ENCODE data around the gene CYGB.
A peak's percentile ranks its signal among the peaks of the same experiment; 100 is the strongest.
"Not testable (repeated sequence)": the region's sequence is repeated elsewhere in the genome, so short reads cannot be mapped to it uniquely, and the experiment has no call there.

Gene CYGB

GRCh38 chr17:76540381-76541300 is 3.1 kb upstream of the CYGB start:
- H3K9me3 ChIP-seq (ENCODE audit: insufficient read depth, low read depth, low read length), result no peaks in the 10 kb centered on the region
- H3K36me3 ChIP-seq (ENCODE audit: insufficient read depth, low read depth, low read length), result no peaks in the 10 kb centered on the region
- H3K4me3 ChIP-seq (ENCODE audit: low read length), result peak overlapping the region; percentile 62
- H3K4me1 ChIP-seq (ENCODE audit: insufficient read depth, low read length), result peaks cover 12% of the 10 kb centered on the region; the same call in 1 of the 2 replicates
- H3K27ac ChIP-seq (ENCODE audit: low read length), result no peak overlapping the region
- H3K9ac ChIP-seq (ENCODE audit: low read depth, low read length), result peak overlapping the region; percentile 53; the same call in 1 of the 2 replicates
- peaks cover 53% of the 10 kb centered on the region for H3K27me3 ChIP-seq (ENCODE audit: insufficient read depth, low read length)

GRCh38 chr17:76539631-76540271 is 2.2 kb upstream of the CYGB start, which contains the start of gene PRCD:
PRCD (plus strand) TSS chr17:76540044; CDS start chr17:76540142, 98 bp downstream.
- H3K9ac ChIP-seq (ENCODE audit: low read depth, low read length), result peak within 1 kb of the TSS; percentile 53; the same call in 1 of the 2 replicates
- peaks cover 56% of the 10 kb centered on the region for H3K27me3 ChIP-seq (ENCODE audit: insufficient read depth, low read length)
- peak within 1 kb of the TSS; percentile 62 for H3K4me3 ChIP-seq (ENCODE audit: low read length)
- no peaks in the 10 kb centered on the region for H3K9me3 ChIP-seq (ENCODE audit: insufficient read depth, low read depth, low read length)
- H3K36me3 ChIP-seq (ENCODE audit: insufficient read depth, low read depth, low read length), result no peaks in the 10 kb centered on the region
- peaks cover 12% of the 10 kb centered on the region; the same call in 1 of the 2 replicates for H3K4me1 ChIP-seq (ENCODE audit: insufficient read depth, low read length)
- H3K27ac ChIP-seq (ENCODE audit: low read length), result no peak within 1 kb of the TSS

- Histone ChIP-seq H3K36me3 (ENCODE audit: insufficient read depth, low read depth, low read length) (no peaks in the 10 kb centered on the region), H3K9me3 (ENCODE audit: insufficient read depth, low read depth, low read length) (no peaks in the 10 kb centered on the region), H3K4me3 (ENCODE audit: low read length) (0 out of 2 replicates have a peak overlapping the region, but pooled peaks have one; percentile 57), H3K27me3 (ENCODE audit: insufficient read depth, low read length) (peaks cover 57% of the 10 kb centered on the region), H3K4me1 (ENCODE audit: insufficient read depth, low read length) (peaks cover 12% of the 10 kb centered on the region; the same call in 1 of the 2 replicates), H3K9ac (ENCODE audit: low read depth, low read length) (no peak overlapping the region), H3K27ac (ENCODE audit: low read length) (no peak overlapping the region)
Observed at GRCh38 chr17:76538941-76539570, 1.5 kb upstream of the CYGB start.

- H3K27ac ChIP-seq (ENCODE audit: low read length), result no peak overlapping the region
- H3K9ac ChIP-seq (ENCODE audit: low read depth, low read length), result no peak overlapping the region
- H3K4me3 ChIP-seq (ENCODE audit: low read length), result peak overlapping the region; percentile 57
- no peaks in the 10 kb centered on the region for H3K36me3 ChIP-seq (ENCODE audit: insufficient read depth, low read depth, low read length)
- H3K27me3 ChIP-seq (ENCODE audit: insufficient read depth, low read length), result peaks cover 57% of the 10 kb centered on the region
- H3K4me1 ChIP-seq (ENCODE audit: insufficient read depth, low read length), result peaks cover 12% of the 10 kb centered on the region; the same call in 1 of the 2 replicates
- H3K9me3 ChIP-seq (ENCODE audit: insufficient read depth, low read depth, low read length), result no peaks in the 10 kb centered on the region
Observed at GRCh38 chr17:76538281-76538931, 897 bp upstream of the CYGB start.

- Histone ChIP-seq H3K9ac (ENCODE audit: low read depth, low read length) (no peak overlapping the region), H3K36me3 (ENCODE audit: insufficient read depth, low read depth, low read length) (no peaks in the 10 kb centered on the region), H3K4me3 (ENCODE audit: low read length) (peak overlapping the region; percentile 60), H3K27ac (ENCODE audit: low read length) (no peak overlapping the region), H3K27me3 (ENCODE audit: insufficient read depth, low read length) (peaks cover 57% of the 10 kb centered on the region), H3K4me1 (ENCODE audit: insufficient read depth, low read length) (peaks cover 12% of the 10 kb centered on the region; the same call in 1 of the 2 replicates), H3K9me3 (ENCODE audit: insufficient read depth, low read depth, low read length) (no peaks in the 10 kb centered on the region)
Observed at GRCh38 chr17:76537288-76537577, 276 bp downstream of the CYGB start.

- Histone ChIP-seq H3K4me3 (ENCODE audit: low read length) (peak overlapping the region; percentile 60), H3K4me1 (ENCODE audit: insufficient read depth, low read length) (peaks cover 11% of the 10 kb centered on the region; the same call in 1 of the 2 replicates), H3K9me3 (ENCODE audit: insufficient read depth, low read depth, low read length) (no peaks in the 10 kb centered on the region), H3K27ac (ENCODE audit: low read length) (no peak overlapping the region), H3K27me3 (ENCODE audit: insufficient read depth, low read length) (peaks cover 57% of the 10 kb centered on the region), H3K9ac (ENCODE audit: low read depth, low read length) (no peak overlapping the region), H3K36me3 (ENCODE audit: insufficient read depth, low read depth, low read length) (no peaks in the 10 kb centered on the region)
Observed at GRCh38 chr17:76536511-76537287, 810 bp downstream of the CYGB start.

GRCh38 chr17:76535788-76536510 is 1.6 kb downstream of the CYGB start:
- Histone ChIP-seq H3K4me3 (ENCODE audit: low read length) (no peak overlapping the region), H3K4me1 (ENCODE audit: insufficient read depth, low read length) (peaks cover 4% of the 10 kb centered on the region; the same call in 1 of the 2 replicates), H3K36me3 (ENCODE audit: insufficient read depth, low read depth, low read length) (no peaks in the 10 kb centered on the region), H3K9me3 (ENCODE audit: insufficient read depth, low read depth, low read length) (no peaks in the 10 kb centered on the region), H3K27me3 (ENCODE audit: insufficient read depth, low read length) (peaks cover 57% of the 10 kb centered on the region), H3K27ac (ENCODE audit: low read length) (no peak overlapping the region), H3K9ac (ENCODE audit: low read depth, low read length) (no peak overlapping the region)

- H3K9ac ChIP-seq (ENCODE audit: low read depth, low read length), result no peak overlapping the region
- no peaks in the 10 kb centered on the region for H3K36me3 ChIP-seq (ENCODE audit: insufficient read depth, low read depth, low read length)
- no peaks in the 10 kb centered on the region for H3K4me1 ChIP-seq (ENCODE audit: insufficient read depth, low read length)
- H3K9me3 ChIP-seq (ENCODE audit: insufficient read depth, low read depth, low read length), result no peaks in the 10 kb centered on the region
- H3K4me3 ChIP-seq (ENCODE audit: low read length), result no peak overlapping the region
- no peak overlapping the region for H3K27ac ChIP-seq (ENCODE audit: low read length)
- H3K27me3 ChIP-seq (ENCODE audit: insufficient read depth, low read length), result peaks cover 53% of the 10 kb centered on the region
Observed at GRCh38 chr17:76534831-76535732, 2.4 kb downstream of the CYGB start.

- peaks cover 40% of the 10 kb centered on the region for H3K27me3 ChIP-seq (ENCODE audit: insufficient read depth, low read length)
Observed at GRCh38 chr17:76533640-76534359, 3.7 kb downstream of the CYGB start.

More at GRCh38 chr17:76533640-76534359, 3.7 kb downstream of the CYGB start:
- not testable (repeated sequence) for H3K36me3 ChIP-seq (ENCODE audit: insufficient read depth, low read depth, low read length); H3K9ac ChIP-seq (ENCODE audit: low read depth, low read length); H3K4me3 ChIP-seq (ENCODE audit: low read length); H3K9me3 ChIP-seq (ENCODE audit: insufficient read depth, low read depth, low read length); H3K4me1 ChIP-seq (ENCODE audit: insufficient read depth, low read length); H3K27ac ChIP-seq (ENCODE audit: low read length)
